ENCODE measurements around the gene MAPK12. TPM values are rescaled to one million over a fixed set of nuclear protein-coding genes. Genes with fewer than 3 reads are reported as not detected.

Gene MAPK12
- total RNA-seq, 1 experiment from 2014 or later: 74.6 TPM

DNA sequence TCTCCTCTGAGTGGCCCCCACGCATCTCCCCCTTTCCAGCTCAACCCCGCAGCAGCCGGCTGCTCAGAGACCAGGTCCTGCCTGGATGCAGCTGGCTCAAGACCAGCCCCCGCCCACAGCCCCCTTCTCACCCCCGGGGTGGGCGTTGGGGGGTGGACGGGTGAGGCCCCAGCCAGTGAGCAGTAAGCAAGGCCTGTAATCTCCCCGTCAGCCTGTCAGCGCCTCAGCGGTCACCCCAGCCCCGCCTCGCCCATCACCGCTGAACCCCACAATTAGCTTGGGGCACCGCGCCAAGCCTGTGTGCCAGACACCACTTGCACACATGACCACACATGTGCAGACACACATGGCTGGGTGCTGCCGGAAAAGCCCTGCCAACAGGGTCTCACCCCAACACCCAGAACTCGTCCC lies 40.1 kb upstream of the MAPK12 start:
- no peak for ATAC-seq
- in situ Hi-C loops (cut with HindIII; ENCODE audit: low pct_unique_long_range_greater_than_20kb, low sequenced_read_pairs) (no loop called here), intact Hi-C loops (cut with micrococcal nuclease; ENCODE audit: unreplicated experiment) (no loop called here)
- no peaks in the 10 kb centered on the region for H3K27me3 ChIP-seq (ENCODE audit: control insufficient read depth, insufficient read depth, low read length)
- peak overlapping the region; percentile 83 for H3K27ac ChIP-seq (ENCODE audit: low read length)
- TF ChIP-seq, protein P1, sequence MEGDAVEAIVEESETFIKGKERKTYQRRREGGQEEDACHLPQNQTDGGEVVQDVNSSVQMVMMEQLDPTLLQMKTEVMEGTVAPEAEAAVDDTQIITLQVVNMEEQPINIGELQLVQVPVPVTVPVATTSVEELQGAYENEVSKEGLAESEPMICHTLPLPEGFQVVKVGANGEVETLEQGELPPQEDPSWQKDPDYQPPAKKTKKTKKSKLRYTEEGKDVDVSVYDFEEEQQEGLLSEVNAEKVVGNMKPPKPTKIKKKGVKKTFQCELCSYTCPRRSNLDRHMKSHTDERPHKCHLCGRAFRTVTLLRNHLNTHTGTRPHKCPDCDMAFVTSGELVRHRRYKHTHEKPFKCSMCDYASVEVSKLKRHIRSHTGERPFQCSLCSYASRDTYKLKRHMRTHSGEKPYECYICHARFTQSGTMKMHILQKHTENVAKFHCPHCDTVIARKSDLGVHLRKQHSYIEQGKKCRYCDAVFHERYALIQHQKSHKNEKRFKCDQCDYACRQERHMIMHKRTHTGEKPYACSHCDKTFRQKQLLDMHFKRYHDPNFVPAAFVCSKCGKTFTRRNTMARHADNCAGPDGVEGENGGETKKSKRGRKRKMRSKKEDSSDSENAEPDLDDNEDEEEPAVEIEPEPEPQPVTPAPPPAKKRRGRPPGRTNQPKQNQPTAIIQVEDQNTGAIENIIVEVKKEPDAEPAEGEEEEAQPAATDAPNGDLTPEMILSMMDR (IDR thresholded peaks at IDR 0.05): no peak
- TF ChIP-seq SIN3A (IDR thresholded peaks at IDR 0.05; ENCODE audit: borderline replicate concordance, insufficient read depth, low read depth, low read length): no peak
- TF ChIP-seq POLR2AphosphoS5 (IDR thresholded peaks at IDR 0.05; ENCODE audit: low read depth, low read length): no peak
- no peak for TF ChIP-seq TCF7L2 (IDR thresholded peaks at IDR 0.05; ENCODE audit: low read depth, low read length)
- TF ChIP-seq, protein P2, sequence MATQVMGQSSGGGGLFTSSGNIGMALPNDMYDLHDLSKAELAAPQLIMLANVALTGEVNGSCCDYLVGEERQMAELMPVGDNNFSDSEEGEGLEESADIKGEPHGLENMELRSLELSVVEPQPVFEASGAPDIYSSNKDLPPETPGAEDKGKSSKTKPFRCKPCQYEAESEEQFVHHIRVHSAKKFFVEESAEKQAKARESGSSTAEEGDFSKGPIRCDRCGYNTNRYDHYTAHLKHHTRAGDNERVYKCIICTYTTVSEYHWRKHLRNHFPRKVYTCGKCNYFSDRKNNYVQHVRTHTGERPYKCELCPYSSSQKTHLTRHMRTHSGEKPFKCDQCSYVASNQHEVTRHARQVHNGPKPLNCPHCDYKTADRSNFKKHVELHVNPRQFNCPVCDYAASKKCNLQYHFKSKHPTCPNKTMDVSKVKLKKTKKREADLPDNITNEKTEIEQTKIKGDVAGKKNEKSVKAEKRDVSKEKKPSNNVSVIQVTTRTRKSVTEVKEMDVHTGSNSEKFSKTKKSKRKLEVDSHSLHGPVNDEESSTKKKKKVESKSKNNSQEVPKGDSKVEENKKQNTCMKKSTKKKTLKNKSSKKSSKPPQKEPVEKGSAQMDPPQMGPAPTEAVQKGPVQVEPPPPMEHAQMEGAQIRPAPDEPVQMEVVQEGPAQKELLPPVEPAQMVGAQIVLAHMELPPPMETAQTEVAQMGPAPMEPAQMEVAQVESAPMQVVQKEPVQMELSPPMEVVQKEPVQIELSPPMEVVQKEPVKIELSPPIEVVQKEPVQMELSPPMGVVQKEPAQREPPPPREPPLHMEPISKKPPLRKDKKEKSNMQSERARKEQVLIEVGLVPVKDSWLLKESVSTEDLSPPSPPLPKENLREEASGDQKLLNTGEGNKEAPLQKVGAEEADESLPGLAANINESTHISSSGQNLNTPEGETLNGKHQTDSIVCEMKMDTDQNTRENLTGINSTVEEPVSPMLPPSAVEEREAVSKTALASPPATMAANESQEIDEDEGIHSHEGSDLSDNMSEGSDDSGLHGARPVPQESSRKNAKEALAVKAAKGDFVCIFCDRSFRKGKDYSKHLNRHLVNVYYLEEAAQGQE (IDR thresholded peaks at IDR 0.05; ENCODE audit: insufficient read depth in 1 of 2, low read depth in 2 of 2, low read length in 1 of 2): no peak
- no TSS peak for BruUV-seq (replicated peaks)
- POLR2A ChIA-PET: interaction anchor here (0.5 kb wide), 1 partner anchor 124 kb away, joined by 3 read pairs; no protein-coding TSS in a partner anchor
- CTCF ChIA-PET: no interaction called here
- no peaks in the 10 kb centered on the region for H3K9me3 ChIP-seq (ENCODE audit: control insufficient read depth, insufficient read depth, low read depth, low read length)
- DNase-seq (ENCODE audit: low read depth, low spot score): no peak
- H3K4me1 ChIP-seq (ENCODE audit: control insufficient read depth, insufficient read depth, low read length): peaks cover 73% of the 10 kb centered on the region
- H3K36me3 ChIP-seq (ENCODE audit: control insufficient read depth, insufficient read depth, low read length): no peaks in the 10 kb centered on the region; the same call in 1 of the 2 replicates
- no peak overlapping the region for H3K4me3 ChIP-seq (ENCODE audit: low read depth in 2 of 2, low read length in 2 of 2)

DNA sequence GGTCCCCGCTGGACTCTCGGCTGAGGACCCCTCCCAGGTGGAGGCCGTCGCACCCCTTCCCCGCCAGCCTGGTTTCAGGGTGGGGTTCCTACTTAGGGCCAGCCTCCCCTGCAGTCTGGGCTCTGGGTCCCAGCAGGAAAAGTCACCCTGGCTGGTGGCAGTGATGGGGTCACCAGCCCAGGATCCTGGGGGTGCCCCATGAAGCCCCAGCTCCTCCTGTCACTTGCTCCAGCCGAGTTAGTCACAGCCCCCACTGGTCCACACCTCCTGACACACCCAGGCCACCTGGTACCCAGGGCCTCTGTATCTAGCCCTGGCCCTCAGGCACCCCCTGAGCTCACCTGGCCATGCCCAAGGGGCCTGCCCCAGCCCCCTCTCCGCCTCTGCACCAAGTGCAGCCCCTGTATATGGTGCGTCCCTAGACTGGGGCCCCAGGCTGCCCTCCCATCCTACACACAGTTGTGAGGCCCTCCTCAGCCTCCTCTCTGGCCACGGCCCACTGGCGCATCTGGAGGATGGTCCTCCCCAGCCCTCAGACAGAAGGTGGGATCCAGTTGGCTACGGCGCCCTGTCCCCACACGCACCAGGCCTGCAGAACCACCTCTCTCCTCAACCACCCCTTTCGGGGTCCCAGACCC lies 39.3 kb upstream of the MAPK12 start:
- H3K36me3 ChIP-seq (ENCODE audit: control insufficient read depth, insufficient read depth, low read length): no peaks in the 10 kb centered on the region
- ChIA-PET CTCF (interaction anchor here (0.6 to 1.0 kb wide), 2 partner anchors 21 to 30 kb away, joined by 3 to 5 read pairs; no protein-coding TSS in a partner anchor), POLR2A (no interaction called here)
- H3K27ac ChIP-seq (ENCODE audit: low read length): peak overlapping the region; percentile 78
- in situ Hi-C loops (cut with HindIII; ENCODE audit: low pct_unique_long_range_greater_than_20kb, low sequenced_read_pairs): no loop called here
- no peak for TF ChIP-seq POLR2AphosphoS5 (IDR thresholded peaks at IDR 0.05; ENCODE audit: low read depth, low read length)
- H3K27me3 ChIP-seq (ENCODE audit: control insufficient read depth, insufficient read depth, low read length): no peaks in the 10 kb centered on the region
- no TSS peak for BruUV-seq (replicated peaks)
- H3K4me1 ChIP-seq (ENCODE audit: control insufficient read depth, insufficient read depth, low read length): peaks cover 77% of the 10 kb centered on the region
- H3K4me3 ChIP-seq (ENCODE audit: low read depth in 2 of 2, low read length in 2 of 2): no peak overlapping the region; a peak in 1 of 4 replicates
- no peaks in the 10 kb centered on the region for H3K9me3 ChIP-seq (ENCODE audit: control insufficient read depth, insufficient read depth, low read depth, low read length)
- intact Hi-C loops (cut with micrococcal nuclease; ENCODE audit: unreplicated experiment): no loop called here
- ATAC-seq (no peak), DNase-seq (ENCODE audit: low read depth, low spot score) (no peak)
